ENCODE results near the gene MYCBPAP. TPM values are rescaled to one million over a fixed set of nuclear protein-coding genes. Genes with fewer than 3 reads are reported as not detected.

Gene MYCBPAP
- total RNA-seq, 6 experiments from 2014 or later = 0.12 to 0.76 (median 0.28) TPM

GRCh38 chr17:50517504-50518383 is 9.5 kb downstream of the MYCBPAP start:
- no peak for TF ChIP-seq CTCF (IDR thresholded peaks at IDR 0.05)
- Mint-ChIP-seq H3K27ac (no peak overlapping the region), H3K36me3 (ENCODE audit: low read depth) (0 out of 2 replicates have a peak, but pooled peaks cover 4% of the 10 kb centered on the region), H3K4me1 (ENCODE audit: low read depth) (peaks cover 16% of the 10 kb centered on the region), H3K9me3 (no peaks in the 10 kb centered on the region), H3K27me3 (ENCODE audit: insufficient read depth) (peaks cover 30% of the 10 kb centered on the region), H3K4me3 (no peak overlapping the region)
- no peak for DNase-seq

GRCh38 chr17:50518384-50519023 is 10.3 kb downstream of the MYCBPAP start:
- TF ChIP-seq CTCF (IDR thresholded peaks at IDR 0.05) = no peak
- no peak for DNase-seq
- H3K27ac Mint-ChIP-seq = no peak overlapping the region
- H3K4me1 Mint-ChIP-seq (ENCODE audit: low read depth) = peaks cover 16% of the 10 kb centered on the region
- peaks cover 31% of the 10 kb centered on the region for H3K27me3 Mint-ChIP-seq (ENCODE audit: insufficient read depth)
- H3K9me3 Mint-ChIP-seq = no peaks in the 10 kb centered on the region
- H3K4me3 Mint-ChIP-seq = no peak overlapping the region
- 0 out of 2 replicates have a peak, but pooled peaks cover 4% of the 10 kb centered on the region for H3K36me3 Mint-ChIP-seq (ENCODE audit: low read depth)

GRCh38 chr17:50519141-50519834 is 11.0 kb downstream of the MYCBPAP start:
- Mint-ChIP-seq H3K4me3 (no peak overlapping the region), H3K27ac (no peak overlapping the region), H3K27me3 (ENCODE audit: insufficient read depth) (peaks cover 35% of the 10 kb centered on the region), H3K36me3 (ENCODE audit: low read depth) (0 out of 2 replicates have a peak, but pooled peaks cover 4% of the 10 kb centered on the region), H3K9me3 (no peaks in the 10 kb centered on the region), H3K4me1 (ENCODE audit: low read depth) (peaks cover 16% of the 10 kb centered on the region)
- TF ChIP-seq CTCF (IDR thresholded peaks at IDR 0.05) = no peak
- DNase-seq = no peak

GRCh38 chr17:50520483-50520882 is 12.2 kb downstream of the MYCBPAP start:
- H3K9me3 Mint-ChIP-seq = no peaks in the 10 kb centered on the region
- H3K36me3 Mint-ChIP-seq (ENCODE audit: low read depth) = no peaks in the 10 kb centered on the region
- H3K4me1 Mint-ChIP-seq (ENCODE audit: low read depth) = peaks cover 6% of the 10 kb centered on the region; the same call in 1 of the 2 replicates
- TF ChIP-seq CTCF (IDR thresholded peaks at IDR 0.05) = no peak
- peaks cover 35% of the 10 kb centered on the region for H3K27me3 Mint-ChIP-seq (ENCODE audit: insufficient read depth)
- H3K4me3 Mint-ChIP-seq = no peak overlapping the region
- no peak for DNase-seq
- H3K27ac Mint-ChIP-seq = no peak overlapping the region

GRCh38 chr17:50521514-50521913 is 13.3 kb downstream of the MYCBPAP start:
- no peaks in the 10 kb centered on the region for H3K9me3 Mint-ChIP-seq
- H3K36me3 Mint-ChIP-seq (ENCODE audit: low read depth) = no peaks in the 10 kb centered on the region
- DNase-seq = no peak
- no peak overlapping the region for H3K27ac Mint-ChIP-seq
- H3K4me1 Mint-ChIP-seq (ENCODE audit: low read depth) = 0 out of 2 replicates have a peak, but pooled peaks cover 5% of the 10 kb centered on the region
- peaks cover 35% of the 10 kb centered on the region for H3K27me3 Mint-ChIP-seq (ENCODE audit: insufficient read depth)
- TF ChIP-seq CTCF (IDR thresholded peaks at IDR 0.05) = no peak
- H3K4me3 Mint-ChIP-seq = no peak overlapping the region
